GM15510 (cell line): Measurements from ENCODE around the gene COL24A1.

ENCODE experiments used
- POLR2A ChIP-seq: IDR thresholded peaks from 3 replicates; pipeline ENCODE4 v1.6.1; 2011; ENCODE audit warnings: borderline replicate concordance; ENCODE audit not compliant: insufficient read length; ENCODE audit errors: extremely low read depth

The COL24A1 gene

DNA sequence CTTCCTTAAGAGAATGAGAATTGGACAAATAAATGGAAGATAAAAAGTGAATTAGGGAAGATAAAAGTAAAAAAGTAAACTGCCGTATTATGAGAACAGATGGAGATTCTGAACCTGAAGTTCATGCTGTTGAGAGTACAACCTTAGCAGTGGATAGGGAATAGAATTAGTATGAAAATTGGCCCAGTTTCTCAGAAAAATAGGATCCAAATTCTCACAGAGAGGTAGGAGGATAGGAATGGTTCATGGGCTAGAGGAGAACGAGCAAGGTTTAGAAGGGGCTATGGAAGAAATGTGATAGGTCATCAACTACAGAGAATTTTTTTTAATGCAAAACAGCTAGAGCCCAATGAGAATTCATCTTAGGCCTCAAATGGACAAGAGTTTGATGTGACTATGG, 42.3 kb downstream of the COL24A1 start:
- TF ChIP-seq POLR2A, result no peak

GRCh38 chr1:86110451-86111129, 46.0 kb downstream of the COL24A1 start:
- TF ChIP-seq POLR2A, result no peak

GRCh38 chr1:86105533-86105866, 51.1 kb downstream of the COL24A1 start:
- no peak for TF ChIP-seq POLR2A

GRCh38 chr1:86104606-86105532, 51.7 kb downstream of the COL24A1 start:
- no peak for TF ChIP-seq POLR2A

DNA sequence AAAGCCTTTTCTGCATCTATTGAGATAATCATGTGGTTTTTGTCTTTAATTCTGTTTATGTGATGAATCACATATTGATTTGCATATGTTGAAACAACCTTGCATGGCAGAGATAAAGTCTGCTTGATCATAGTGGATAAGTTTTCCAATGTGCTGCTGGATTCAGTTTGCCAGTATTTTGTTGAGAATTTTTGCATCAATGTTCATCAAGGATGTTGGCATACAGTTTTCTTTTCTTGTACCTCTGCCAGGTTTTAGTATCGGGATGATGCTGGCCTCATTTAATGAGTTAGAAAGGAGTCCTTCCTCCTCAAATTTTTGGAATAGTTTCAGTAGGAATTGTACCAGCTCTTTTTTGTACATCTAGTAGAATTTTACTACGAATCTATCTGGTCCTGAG, 55.0 kb downstream of the COL24A1 start:
- no peak for TF ChIP-seq POLR2A

DNA sequence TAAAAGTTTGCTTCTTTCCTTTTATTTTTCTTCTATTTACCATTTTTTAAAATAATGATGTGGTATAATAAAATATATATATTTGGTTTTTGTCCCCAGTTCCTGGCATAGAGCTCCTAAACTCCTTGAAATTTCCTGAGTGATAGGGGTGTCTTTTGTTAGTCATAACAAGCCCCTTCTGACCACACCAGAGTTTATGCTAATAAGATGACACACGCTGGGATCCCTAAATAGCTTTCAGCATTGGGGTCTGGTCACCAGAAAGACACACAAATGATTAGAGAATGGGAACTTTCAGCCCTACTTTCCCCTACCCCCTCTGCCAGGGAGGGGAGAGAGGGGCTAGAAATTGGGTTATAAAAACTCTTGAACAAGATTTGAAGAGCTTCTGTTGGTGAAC, 56.2 kb downstream of the COL24A1 start:
- no peak for TF ChIP-seq POLR2A

DNA sequence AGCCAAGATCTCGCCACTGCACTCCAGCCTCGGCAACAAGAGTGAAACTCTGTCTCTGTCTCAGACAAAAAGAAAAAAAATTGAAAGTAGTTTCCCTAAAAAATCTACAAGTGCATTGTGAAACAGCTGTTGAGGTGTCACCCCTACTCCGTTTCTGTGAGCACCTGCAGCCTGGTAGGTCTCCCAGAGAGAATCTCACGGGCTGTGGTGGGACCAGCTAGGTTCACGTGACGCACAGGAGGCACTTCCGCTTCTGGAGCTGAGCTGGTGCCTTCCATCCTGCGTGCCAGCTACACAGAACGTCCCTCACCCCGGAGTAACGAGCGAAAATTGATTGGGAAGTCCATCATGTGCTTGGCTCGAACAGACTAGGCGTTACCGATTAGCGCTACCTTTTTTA, 66.8 kb downstream of the COL24A1 start:
- TF ChIP-seq POLR2A, result no peak

- TF ChIP-seq POLR2A, result no peak
Observed at GRCh38 chr1:86085741-86086409, 70.7 kb downstream of the COL24A1 start.

DNA sequence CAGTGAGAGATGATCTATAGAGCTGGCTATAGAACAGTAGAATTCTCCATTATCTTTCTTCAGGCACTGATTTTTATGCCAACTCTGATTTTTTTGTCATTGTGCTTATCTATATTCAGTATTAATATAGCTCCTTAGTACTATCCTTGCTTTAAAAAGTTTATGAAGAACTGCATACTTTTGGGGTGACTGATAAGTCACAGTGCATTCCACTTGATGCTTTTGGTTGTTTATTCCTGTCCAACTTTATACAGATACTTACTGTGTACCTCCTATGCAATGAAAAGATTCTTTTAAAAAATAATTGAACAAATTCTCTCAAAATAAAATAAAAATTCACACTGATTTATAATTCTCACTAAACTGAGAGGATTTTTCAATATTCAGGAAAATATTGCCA, 71.6 kb downstream of the COL24A1 start:
- no peak for TF ChIP-seq POLR2A

GRCh38 chr1:86082183-86082582, 74.4 kb downstream of the COL24A1 start:
- no peak for TF ChIP-seq POLR2A

GRCh38 chr1:86069757-86070145, 86.8 kb downstream of the COL24A1 start:
- TF ChIP-seq POLR2A, result no peak

DNA sequence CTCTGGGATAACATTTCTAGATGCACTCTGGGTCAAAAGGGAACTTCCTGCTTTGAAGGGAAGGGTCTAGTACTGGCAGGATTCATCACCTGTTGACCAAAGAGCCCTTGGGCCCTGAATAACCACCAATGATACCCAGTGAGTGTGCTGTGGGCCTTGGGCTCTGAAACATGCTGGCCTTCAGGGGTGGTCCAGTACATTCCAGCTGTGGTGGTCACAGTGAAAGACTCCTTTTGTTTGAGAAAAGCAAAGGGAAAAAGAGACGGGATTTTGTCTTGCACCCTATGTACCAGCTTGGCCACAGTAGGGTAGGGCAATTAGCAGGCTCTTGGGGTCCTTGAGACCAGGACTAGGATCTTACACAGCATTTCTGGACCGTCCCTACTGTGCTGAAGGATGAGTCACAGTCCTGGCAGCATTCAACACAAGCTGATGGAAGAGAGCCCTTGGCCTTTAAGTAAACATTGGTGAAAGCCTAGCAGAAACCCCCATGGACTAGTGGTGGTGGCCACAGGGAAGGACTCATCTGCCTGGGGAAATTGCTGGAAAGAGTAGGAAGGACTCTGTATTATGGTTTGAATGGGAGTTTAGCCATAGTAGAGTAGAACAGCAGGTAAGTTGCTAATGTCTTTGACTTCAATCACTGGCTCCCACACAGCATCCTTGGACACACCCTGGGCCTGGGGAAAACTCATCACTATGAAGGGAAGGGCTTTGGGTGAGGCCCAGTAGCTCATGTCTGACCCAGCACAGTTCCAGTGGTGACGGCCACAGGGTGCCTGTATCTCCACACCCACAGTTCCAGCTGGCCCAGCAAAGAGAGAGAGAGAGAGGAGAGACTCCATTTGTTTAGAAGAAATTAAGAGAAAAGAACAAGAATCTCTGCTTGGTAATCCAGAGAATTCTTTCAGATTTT, 87.5 kb downstream of the COL24A1 start:
- TF ChIP-seq POLR2A, result no peak

DNA sequence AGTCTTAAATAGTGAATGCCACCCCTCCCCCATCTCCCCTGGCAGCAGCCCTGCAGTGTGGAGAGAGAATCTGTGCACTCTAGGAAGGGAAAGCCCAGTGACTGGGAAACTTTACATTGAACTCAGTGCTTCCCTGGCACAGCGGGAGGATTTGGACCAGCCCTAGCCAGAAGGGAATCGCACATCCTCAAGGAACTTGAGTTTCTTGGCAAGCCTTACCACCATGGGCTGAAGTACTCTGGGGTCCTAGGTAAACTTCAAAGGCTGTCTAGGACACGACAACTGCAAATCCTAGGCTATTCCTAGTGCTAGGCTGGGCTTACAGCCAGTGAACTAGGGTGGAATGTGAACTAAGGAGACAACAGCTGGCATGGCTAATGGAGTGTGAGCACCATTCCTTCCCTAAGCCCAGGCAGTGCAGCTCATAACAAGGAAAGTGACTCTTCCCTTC, 88.3 kb downstream of the COL24A1 start:
- no peak for TF ChIP-seq POLR2A

GRCh38 chr1:86067626-86068025, 88.9 kb downstream of the COL24A1 start:
- no peak for TF ChIP-seq POLR2A
